HL-60/S4 (cell line): ENCODE data around the gene FNBP1.

Experiments
- in situ Hi-C: fragments of 300-500 bp; cut with MboI; formaldehyde crosslinking; loops from 2 replicates; pipeline ENCODE4 v1.14.3; 2022; ENCODE audit warnings: low sequenced_read_pairs

Gene FNBP1

GRCh38 chr9:129865668-129866320, 177.2 kb downstream of the FNBP1 start:
- in situ Hi-C loops = no loop called here

- in situ Hi-C loops = no loop called here
Measured at GRCh38 chr9:129864991-129865647, 177.9 kb downstream of the FNBP1 start.

- in situ Hi-C loops = no loop called here
Measured at GRCh38 chr9:129863059-129863690, 179.8 kb downstream of the FNBP1 start.

GRCh38 chr9:129861447-129861827, 181.6 kb downstream of the FNBP1 start:
- in situ Hi-C loops = no loop called here

- in situ Hi-C loops = no loop called here
Measured at GRCh38 chr9:129860653-129861446, 182.1 kb downstream of the FNBP1 start.

GRCh38 chr9:129858167-129858962, 184.6 kb downstream of the FNBP1 start:
- in situ Hi-C loops = no loop called here

- in situ Hi-C loops = no loop called here
Measured at GRCh38 chr9:129857207-129857606, 185.8 kb downstream of the FNBP1 start.

- in situ Hi-C loops = no loop called here
Measured at GRCh38 chr9:129854588-129855110, 188.3 kb downstream of the FNBP1 start.

GRCh38 chr9:129853614-129854013, 189.4 kb downstream of the FNBP1 start:
- in situ Hi-C loops = no loop called here

- in situ Hi-C loops = no loop called here
Measured at GRCh38 chr9:129852579-129852978, 190.4 kb downstream of the FNBP1 start.

- in situ Hi-C loops = no loop called here
Measured at GRCh38 chr9:129851821-129852220, 191.2 kb downstream of the FNBP1 start.

- in situ Hi-C loops = no loop called here
Measured at GRCh38 chr9:129850821-129851550, 192.0 kb downstream of the FNBP1 start.

GRCh38 chr9:129849901-129850300, 193.1 kb downstream of the FNBP1 start:
- in situ Hi-C loops = no loop called here

GRCh38 chr9:129848712-129849441, 194.1 kb downstream of the FNBP1 start:
- in situ Hi-C loops = no loop called here

GRCh38 chr9:129845373-129845772, 197.6 kb downstream of the FNBP1 start:
- in situ Hi-C loops = no loop called here

- in situ Hi-C loops = no loop called here
Measured at GRCh38 chr9:129841071-129841470, 201.9 kb downstream of the FNBP1 start.

GRCh38 chr9:129840034-129840433, 203.0 kb downstream of the FNBP1 start:
- in situ Hi-C loops = no loop called here

GRCh38 chr9:129839324-129840023, 203.5 kb downstream of the FNBP1 start:
- in situ Hi-C loops = no loop called here
